Gastrocnemius medialis (tissue), 4 donors: Measurements from ENCODE around the gene LIPE.

Source experiments
- POLR2A ChIP-seq, 2 donors: fragments of 450-650 bp; IDR thresholded peaks; one replicate each; pipeline ENCODE4 v1.6.1; 2017; ENCODE audit warnings: antibody characterized with exemption in 2 of 2, mild to moderate bottlenecking in 2 of 2, moderate library complexity in 2 of 2
- TF ChIP-seq, protein P1 (sequence below), 5 experiments: fragments of 450-650 bp in 3 of 5; fragments of 200-600 bp in 2 of 5; sonication (generic) in 2 of 5; IDR thresholded peaks in 4 of 5; conservative IDR thresholded peaks in 1 of 5; 1 replicate in 4 of 5; 2 replicates in 1 of 5; pipeline ENCODE4 v1.5.1; 2016 to 2019; ENCODE audit warnings: antibody characterized with exemption in 5 of 5, mild to moderate bottlenecking in 3 of 5, moderate library complexity in 3 of 5

DNA sequence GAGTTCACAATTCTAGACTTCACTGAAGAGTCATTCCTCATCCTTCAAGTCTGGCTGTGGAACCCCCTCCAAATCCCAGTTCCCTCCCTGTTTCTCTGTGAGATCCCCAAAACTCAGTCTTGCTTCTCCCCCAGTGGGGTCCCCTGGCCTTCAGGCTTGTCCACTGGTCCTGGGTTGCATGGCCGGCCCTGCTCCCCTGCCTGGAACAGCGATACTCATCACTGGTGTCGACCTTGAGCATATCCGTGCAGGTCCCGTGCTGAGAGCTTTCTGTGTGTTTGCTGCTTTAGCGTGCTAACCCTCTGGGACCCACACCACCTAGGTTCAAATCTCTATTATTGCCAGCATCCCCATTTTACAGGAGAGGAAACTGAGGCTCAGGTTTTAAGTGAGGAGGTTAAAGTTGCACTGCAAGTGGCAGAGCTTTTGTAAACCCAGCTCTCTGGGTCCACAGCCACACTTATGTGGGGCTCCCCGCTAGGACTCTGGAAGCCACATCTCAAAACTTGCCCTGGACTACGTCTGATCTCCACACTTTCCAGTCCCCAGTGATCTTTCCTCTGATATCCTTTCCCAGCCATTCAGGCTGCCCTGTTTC is 15.5 kb downstream of the LIPE start:
- TF ChIP-seq, protein P1, sequence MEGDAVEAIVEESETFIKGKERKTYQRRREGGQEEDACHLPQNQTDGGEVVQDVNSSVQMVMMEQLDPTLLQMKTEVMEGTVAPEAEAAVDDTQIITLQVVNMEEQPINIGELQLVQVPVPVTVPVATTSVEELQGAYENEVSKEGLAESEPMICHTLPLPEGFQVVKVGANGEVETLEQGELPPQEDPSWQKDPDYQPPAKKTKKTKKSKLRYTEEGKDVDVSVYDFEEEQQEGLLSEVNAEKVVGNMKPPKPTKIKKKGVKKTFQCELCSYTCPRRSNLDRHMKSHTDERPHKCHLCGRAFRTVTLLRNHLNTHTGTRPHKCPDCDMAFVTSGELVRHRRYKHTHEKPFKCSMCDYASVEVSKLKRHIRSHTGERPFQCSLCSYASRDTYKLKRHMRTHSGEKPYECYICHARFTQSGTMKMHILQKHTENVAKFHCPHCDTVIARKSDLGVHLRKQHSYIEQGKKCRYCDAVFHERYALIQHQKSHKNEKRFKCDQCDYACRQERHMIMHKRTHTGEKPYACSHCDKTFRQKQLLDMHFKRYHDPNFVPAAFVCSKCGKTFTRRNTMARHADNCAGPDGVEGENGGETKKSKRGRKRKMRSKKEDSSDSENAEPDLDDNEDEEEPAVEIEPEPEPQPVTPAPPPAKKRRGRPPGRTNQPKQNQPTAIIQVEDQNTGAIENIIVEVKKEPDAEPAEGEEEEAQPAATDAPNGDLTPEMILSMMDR (IDR thresholded peaks at IDR 0.05 in 4 of 5, conservative IDR thresholded peaks at IDR 0.05 in 1 of 5): no peak
- TF ChIP-seq POLR2A (IDR thresholded peaks at IDR 0.05): no peak
